Natural killer cell (primary cell): ENCODE results near the gene AGBL5. TPM values are rescaled to one million over a fixed set of nuclear protein-coding genes. Genes with fewer than 3 reads are reported as not detected.

Experiments
- ATAC-seq, 3 donors: fragments of 150-1000 bp in 2 of 3; fragments of 200-7000 bp in 1 of 3; cut with Tn5 transposase; 1 replicate in 1 of 3; 2 replicates in 2 of 3; pipeline ENCODE4 v1.10.0; 2021; ENCODE audit warnings: mild to moderate bottlenecking in 2 of 3, moderate library complexity in 2 of 3
- DNase-seq, 2 donors: peaks; one replicate each; pipeline versions ENCODE4 v3.0.0 to v3.0.0-alpha.2; 2013 to 2021; ENCODE audit warnings: mixed read lengths in 1 of 2
- H3K27ac ChIP-seq: one replicate; pipeline ENCODE4 v1.5.1; 2013; ENCODE audit warnings: mild to moderate bottlenecking, low read length
- H3K27me3 ChIP-seq: one replicate; pipeline ENCODE4 v1.6.1; 2013; ENCODE audit warnings: low read length; ENCODE audit not compliant: control insufficient read depth, insufficient read depth
- H3K36me3 ChIP-seq: one replicate; pipeline ENCODE4 v1.6.1; 2013; ENCODE audit warnings: low read length; ENCODE audit not compliant: control insufficient read depth, insufficient read depth
- H3K4me1 ChIP-seq: one replicate; pipeline ENCODE4 v1.6.1; 2013; ENCODE audit warnings: low read length; ENCODE audit not compliant: control insufficient read depth, insufficient read depth
- H3K4me3 ChIP-seq: one replicate; pipeline ENCODE4 v1.5.1; 2013; ENCODE audit warnings: low read length
- H3K9me3 ChIP-seq: one replicate; pipeline ENCODE4 v1.6.1; 2013; ENCODE audit warnings: low read length; ENCODE audit not compliant: control insufficient read depth, insufficient read depth
- H3K27ac Mint-ChIP-seq, 2 donors: one replicate each; pipeline ENCODE4 v1.8.0; 2022; ENCODE audit warnings: mild to moderate bottlenecking in 2 of 2, mixed read lengths in 2 of 2, moderate library complexity in 1 of 2
- H3K27me3 Mint-ChIP-seq, 2 donors: one replicate each; pipeline ENCODE4 v1.8.0; 2022; ENCODE audit warnings: low read depth in 2 of 2, mixed read lengths in 2 of 2
- H3K36me3 Mint-ChIP-seq: one replicate; pipeline ENCODE4 v1.8.0; 2022; ENCODE audit warnings: mixed read lengths
- H3K4me1 Mint-ChIP-seq, 2 donors: one replicate each; pipeline ENCODE4 v1.8.0; 2022; ENCODE audit warnings: mixed read lengths in 2 of 2
- H3K4me3 Mint-ChIP-seq: one replicate; pipeline ENCODE4 v1.8.0; 2022; ENCODE audit warnings: mild to moderate bottlenecking, moderate library complexity, mixed read lengths
- H3K9me3 Mint-ChIP-seq, 2 donors: one replicate each; pipeline ENCODE4 v1.8.0; 2022; ENCODE audit warnings: mixed read lengths in 2 of 2
- WGBS: methylation state at CpG from one replicate; pipeline ENCODE4 v1.1.7; 2013; ENCODE audit warnings: missing lambda C conversion rate; ENCODE audit not compliant: insufficient coverage; 5-methylcytosine and 5-hydroxymethylcytosine counted together
- intact Hi-C: fragments of 100-400 bp; cut with micrococcal nuclease; formaldehyde crosslinking; loops from one replicate; pipeline ENCODE4 v1.14.2; 2022
- total RNA-seq, 4 donors: library from RNA; stranded (reverse); fragments of 120-200 nt in 1 of 4; gene quantifications; one replicate each; pipeline versions ENCODE4 v1.2.3 to v1.2.4, GENCODE V29; 2013 to 2022
- TF ChIP-seq, protein P1 (sequence below): fragments of 200-600 bp; IDR thresholded peaks from one replicate; pipeline ENCODE4 v1.8.0; 2022; ENCODE audit warnings: antibody characterized with exemption

The AGBL5 gene
- total RNA-seq, 3 donors from 2014 or later (not counting 1 experiment from before 2014, with no cell fraction given), result 10.0 to 12.0 (median 10.8) TPM

DNA sequence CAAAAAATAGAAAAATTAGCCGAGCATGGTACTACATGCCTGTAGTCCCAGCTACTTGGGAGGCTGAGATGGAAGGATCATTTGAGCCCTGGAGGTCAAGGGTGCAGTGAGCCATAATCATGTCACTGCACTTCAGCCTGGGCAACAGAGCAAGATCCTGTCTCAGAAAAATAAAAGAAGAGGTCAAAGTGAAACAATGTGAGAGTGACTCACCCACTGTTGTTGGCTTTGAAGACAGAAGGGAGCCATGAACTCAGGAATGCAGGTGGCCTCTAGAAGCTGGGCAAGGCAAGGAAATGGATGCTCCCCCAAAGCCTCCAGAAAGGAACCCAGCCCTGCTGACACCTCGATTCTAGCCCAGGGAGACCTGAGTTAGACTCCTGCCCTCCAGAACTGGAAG lies 22.4 kb upstream of the AGBL5 start:
- DNase-seq (no peak), ATAC-seq (no peak)
- H3K27me3 Mint-ChIP-seq, result no peaks in the 10 kb centered on the region
- intact Hi-C loops, result no loop called here
- no peak overlapping the region for H3K27ac Mint-ChIP-seq
- peaks cover 10 to 28% of the 10 kb centered on the region in 2 donors for H3K4me1 Mint-ChIP-seq
- no peak overlapping the region for H3K27ac ChIP-seq
- WGBS, result 91% methylated on average over 2 of the region's 2 CpGs
- H3K4me3 ChIP-seq, result no peak overlapping the region
- H3K4me3 Mint-ChIP-seq, result no peak overlapping the region
- TF ChIP-seq, protein P1, sequence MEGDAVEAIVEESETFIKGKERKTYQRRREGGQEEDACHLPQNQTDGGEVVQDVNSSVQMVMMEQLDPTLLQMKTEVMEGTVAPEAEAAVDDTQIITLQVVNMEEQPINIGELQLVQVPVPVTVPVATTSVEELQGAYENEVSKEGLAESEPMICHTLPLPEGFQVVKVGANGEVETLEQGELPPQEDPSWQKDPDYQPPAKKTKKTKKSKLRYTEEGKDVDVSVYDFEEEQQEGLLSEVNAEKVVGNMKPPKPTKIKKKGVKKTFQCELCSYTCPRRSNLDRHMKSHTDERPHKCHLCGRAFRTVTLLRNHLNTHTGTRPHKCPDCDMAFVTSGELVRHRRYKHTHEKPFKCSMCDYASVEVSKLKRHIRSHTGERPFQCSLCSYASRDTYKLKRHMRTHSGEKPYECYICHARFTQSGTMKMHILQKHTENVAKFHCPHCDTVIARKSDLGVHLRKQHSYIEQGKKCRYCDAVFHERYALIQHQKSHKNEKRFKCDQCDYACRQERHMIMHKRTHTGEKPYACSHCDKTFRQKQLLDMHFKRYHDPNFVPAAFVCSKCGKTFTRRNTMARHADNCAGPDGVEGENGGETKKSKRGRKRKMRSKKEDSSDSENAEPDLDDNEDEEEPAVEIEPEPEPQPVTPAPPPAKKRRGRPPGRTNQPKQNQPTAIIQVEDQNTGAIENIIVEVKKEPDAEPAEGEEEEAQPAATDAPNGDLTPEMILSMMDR, result no peak
- no peaks in the 10 kb centered on the region for H3K9me3 Mint-ChIP-seq
- H3K4me1 ChIP-seq, result peaks cover 16% of the 10 kb centered on the region
- H3K9me3 ChIP-seq, result no peaks in the 10 kb centered on the region
- no peaks in the 10 kb centered on the region for H3K27me3 ChIP-seq
- no peaks in the 10 kb centered on the region for H3K36me3 Mint-ChIP-seq
- H3K36me3 ChIP-seq, result no peaks in the 10 kb centered on the region

DNA sequence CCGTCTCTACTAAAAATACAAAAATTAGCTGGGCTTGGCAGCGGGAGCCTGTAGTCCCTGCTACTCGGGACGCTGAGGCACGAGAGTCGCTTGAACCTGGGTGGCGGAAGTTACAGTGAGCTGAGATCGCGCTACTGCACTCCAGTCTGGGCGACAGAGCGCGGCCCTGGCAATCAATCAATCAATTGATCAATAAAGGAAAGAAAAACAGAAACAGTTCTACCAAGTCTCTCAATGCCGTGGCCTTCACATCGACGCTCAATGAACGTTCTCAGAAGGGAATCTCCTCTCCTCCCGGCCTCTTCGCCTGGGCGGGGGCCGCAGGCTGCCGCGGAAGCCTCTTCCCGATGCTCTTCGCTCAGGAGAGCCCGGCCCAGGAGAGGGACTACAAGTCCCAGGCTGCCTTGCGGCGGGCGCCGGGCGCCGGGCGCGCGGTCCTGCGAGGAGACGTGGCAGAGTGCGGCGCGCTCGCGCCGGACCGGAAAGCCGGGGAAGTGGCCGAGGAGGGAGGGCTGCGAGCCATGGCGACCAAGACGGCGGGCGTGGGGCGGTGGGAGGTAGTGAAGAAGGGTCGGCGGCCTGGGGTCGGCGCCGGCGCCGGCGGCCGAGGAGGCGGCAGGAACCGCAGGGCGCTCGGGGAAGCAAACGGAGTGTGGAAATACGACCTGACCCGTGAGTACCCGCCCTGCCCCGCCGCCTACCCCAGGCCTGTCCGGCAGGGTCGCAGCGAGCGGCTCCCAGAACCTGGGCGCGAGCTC lies 18.8 kb upstream of the AGBL5 start, which contains the start of gene TMEM214:
Gene TMEM214 (plus strand): TSS at position 471 of the 758 bp plus-strand sequence. CDS start 51 bp downstream, at position 522.
- no peaks in the 10 kb centered on the region for H3K27me3 Mint-ChIP-seq
- peak within 1 kb of the TSS; percentile 94 for H3K4me3 Mint-ChIP-seq
- H3K9me3 Mint-ChIP-seq, result no peaks in the 10 kb centered on the region
- H3K27ac Mint-ChIP-seq, result peak within 1 kb of the TSS; percentile 86 to 95
- under 1% methylated on average over 76 of the region's 76 CpGs for WGBS
- peaks cover 13 to 54% of the 10 kb centered on the region in 2 donors for H3K4me1 Mint-ChIP-seq
- peak; percentile 77 to 83 for DNase-seq
- peak within 1 kb of the TSS; percentile 90 for H3K4me3 ChIP-seq
- ATAC-seq, result peak; percentile 95 to 98 (median 96)
- no peaks in the 10 kb centered on the region for H3K9me3 ChIP-seq
- TF ChIP-seq, protein P1, result no peak
- H3K4me1 ChIP-seq, result peaks cover 18% of the 10 kb centered on the region
- H3K27me3 ChIP-seq, result no peaks in the 10 kb centered on the region
- no peaks in the 10 kb centered on the region for H3K36me3 Mint-ChIP-seq
- peaks cover 29% of the 10 kb centered on the region for H3K36me3 ChIP-seq
- H3K27ac ChIP-seq, result peak within 1 kb of the TSS; percentile 79
- intact Hi-C loops, result loop anchor here (2.0 kb wide), 1 partner anchor 18 kb away; the partner anchor contains the start of gene AGBL5

DNA sequence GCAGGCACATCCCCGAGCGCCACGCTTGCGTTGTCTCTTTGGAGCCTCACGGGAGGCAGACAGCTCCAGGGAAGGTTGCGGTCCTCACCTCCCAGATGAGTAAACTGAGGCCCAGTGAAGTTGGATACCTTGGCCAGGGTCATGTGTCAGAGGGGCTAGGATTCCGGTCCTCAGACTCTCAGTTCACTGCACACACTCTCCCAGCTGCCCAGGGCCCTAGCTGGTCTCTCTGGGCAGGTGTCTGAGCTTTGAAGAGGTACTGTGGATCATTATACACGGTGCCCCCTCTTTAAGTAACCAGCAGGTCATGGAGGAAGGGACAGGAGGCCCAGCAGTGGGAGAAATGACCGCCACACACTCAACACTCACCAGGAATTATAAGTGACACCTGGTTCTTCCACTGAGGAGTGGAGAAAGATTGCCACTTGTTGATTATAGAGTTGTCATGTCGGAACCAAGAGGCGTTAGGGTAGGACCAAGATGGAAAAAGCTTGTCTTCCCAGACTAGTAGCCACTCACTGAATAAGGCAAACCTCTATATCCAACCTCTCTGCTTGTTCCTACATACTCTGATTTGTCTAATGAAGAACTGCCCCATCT lies 18.1 kb upstream of the AGBL5 start:
- Mint-ChIP-seq H3K4me1 (peaks cover 13 to 54% of the 10 kb centered on the region in 2 donors), H3K4me3 (peak overlapping the region; percentile 94), H3K36me3 (no peaks in the 10 kb centered on the region), H3K27me3 (no peaks in the 10 kb centered on the region), H3K27ac (peak overlapping the region; percentile 86 to 95), H3K9me3 (no peaks in the 10 kb centered on the region)
- intact Hi-C loops, result loop anchor here (2.0 kb wide), 1 partner anchor 17 kb away; the partner anchor contains the start of gene AGBL5
- peak overlapping the region; percentile 90 for H3K4me3 ChIP-seq
- H3K36me3 ChIP-seq, result peaks cover 36% of the 10 kb centered on the region
- ATAC-seq (peak in 1 of 3 donors; percentile 9), DNase-seq (no peak)
- 18% methylated on average over 10 of the region's 11 CpGs for WGBS
- no peaks in the 10 kb centered on the region for H3K9me3 ChIP-seq
- TF ChIP-seq, protein P1, result no peak
- H3K27ac ChIP-seq, result peak overlapping the region; percentile 66
- H3K27me3 ChIP-seq, result no peaks in the 10 kb centered on the region
- peaks cover 18% of the 10 kb centered on the region for H3K4me1 ChIP-seq
